OCI-LY7 (cell line): ENCODE measurements around the gene CDK10.

Experiments
- EZH2phosphoT487 ChIP-seq: fragments of 200-600 bp; sonication (generic); IDR thresholded peaks from 2 replicates; pipeline ENCODE4 v1.6.1; 2018; ENCODE audit warnings: low read depth, borderline replicate concordance, mild to moderate bottlenecking, mixed run types, antibody characterized with exemption, low read length, moderate library complexity, mixed read lengths
- TF ChIP-seq, protein P1 (sequence below): fragments of 200-600 bp; sonication (generic); conservative IDR thresholded peaks from 2 replicates; pipeline ENCODE4 v1.5.1; 2014; ENCODE audit warnings: mild to moderate bottlenecking, antibody characterized with exemption, low read length, moderate library complexity, mixed read lengths

DNA sequence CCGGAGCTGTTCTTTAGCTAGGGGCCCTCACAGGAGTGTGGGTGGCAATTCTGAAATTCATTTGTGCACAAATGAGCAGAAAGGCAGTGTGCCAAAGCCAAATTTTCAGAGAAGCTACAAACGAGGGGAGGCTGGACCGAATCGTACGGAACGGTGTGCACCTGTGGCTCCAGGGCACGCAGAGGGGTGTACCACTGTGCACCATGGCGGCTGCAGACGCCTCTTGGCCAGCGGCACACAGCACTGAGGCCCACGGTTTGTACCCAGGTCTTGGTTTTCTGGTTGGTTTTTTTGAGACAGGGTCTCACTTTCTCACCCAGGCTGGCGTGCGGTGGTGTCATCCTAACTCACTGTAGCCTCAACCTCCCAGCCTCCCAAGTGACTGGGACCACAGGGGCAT is 43.9 kb upstream of the CDK10 start:
- TF ChIP-seq, protein P1, sequence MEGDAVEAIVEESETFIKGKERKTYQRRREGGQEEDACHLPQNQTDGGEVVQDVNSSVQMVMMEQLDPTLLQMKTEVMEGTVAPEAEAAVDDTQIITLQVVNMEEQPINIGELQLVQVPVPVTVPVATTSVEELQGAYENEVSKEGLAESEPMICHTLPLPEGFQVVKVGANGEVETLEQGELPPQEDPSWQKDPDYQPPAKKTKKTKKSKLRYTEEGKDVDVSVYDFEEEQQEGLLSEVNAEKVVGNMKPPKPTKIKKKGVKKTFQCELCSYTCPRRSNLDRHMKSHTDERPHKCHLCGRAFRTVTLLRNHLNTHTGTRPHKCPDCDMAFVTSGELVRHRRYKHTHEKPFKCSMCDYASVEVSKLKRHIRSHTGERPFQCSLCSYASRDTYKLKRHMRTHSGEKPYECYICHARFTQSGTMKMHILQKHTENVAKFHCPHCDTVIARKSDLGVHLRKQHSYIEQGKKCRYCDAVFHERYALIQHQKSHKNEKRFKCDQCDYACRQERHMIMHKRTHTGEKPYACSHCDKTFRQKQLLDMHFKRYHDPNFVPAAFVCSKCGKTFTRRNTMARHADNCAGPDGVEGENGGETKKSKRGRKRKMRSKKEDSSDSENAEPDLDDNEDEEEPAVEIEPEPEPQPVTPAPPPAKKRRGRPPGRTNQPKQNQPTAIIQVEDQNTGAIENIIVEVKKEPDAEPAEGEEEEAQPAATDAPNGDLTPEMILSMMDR, result no peak
- TF ChIP-seq EZH2phosphoT487, result no peak
